ENCODE results near the gene DEAF1. TPM values are rescaled to one million over a fixed set of nuclear protein-coding genes. Genes with fewer than 3 reads are reported as not detected.

Gene DEAF1
- total RNA-seq, 6 donors from 2014 or later, result 23.9 to 87.3 (median 35.6) TPM

DNA sequence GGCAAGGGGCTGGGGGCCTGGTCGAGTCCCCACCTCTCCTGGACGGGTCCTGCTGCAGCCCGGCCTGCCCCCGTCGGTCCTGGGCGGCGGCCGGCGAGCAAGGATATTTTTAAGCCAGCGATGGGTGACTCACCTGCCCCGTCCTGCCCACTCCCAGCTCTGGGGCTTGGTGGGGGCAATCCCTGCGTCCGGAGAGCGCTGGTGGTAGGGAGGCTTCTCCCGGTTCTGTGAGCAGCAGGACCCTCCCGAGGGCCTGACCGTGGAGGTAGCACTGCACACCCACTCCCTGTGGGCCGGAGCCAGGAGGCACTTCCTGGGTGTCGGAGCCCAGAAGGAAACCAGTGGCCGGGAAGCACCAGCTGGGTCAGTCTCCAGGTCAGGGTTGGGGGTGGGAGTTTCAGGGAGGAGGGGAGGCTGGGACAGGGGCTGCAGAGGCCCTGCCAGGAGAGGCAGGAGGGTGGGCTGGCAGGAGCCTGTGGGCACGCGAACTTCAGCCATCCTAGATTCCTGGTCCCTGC lies 11.5 kb upstream of the DEAF1 start:
- TF ChIP-seq, protein P1, sequence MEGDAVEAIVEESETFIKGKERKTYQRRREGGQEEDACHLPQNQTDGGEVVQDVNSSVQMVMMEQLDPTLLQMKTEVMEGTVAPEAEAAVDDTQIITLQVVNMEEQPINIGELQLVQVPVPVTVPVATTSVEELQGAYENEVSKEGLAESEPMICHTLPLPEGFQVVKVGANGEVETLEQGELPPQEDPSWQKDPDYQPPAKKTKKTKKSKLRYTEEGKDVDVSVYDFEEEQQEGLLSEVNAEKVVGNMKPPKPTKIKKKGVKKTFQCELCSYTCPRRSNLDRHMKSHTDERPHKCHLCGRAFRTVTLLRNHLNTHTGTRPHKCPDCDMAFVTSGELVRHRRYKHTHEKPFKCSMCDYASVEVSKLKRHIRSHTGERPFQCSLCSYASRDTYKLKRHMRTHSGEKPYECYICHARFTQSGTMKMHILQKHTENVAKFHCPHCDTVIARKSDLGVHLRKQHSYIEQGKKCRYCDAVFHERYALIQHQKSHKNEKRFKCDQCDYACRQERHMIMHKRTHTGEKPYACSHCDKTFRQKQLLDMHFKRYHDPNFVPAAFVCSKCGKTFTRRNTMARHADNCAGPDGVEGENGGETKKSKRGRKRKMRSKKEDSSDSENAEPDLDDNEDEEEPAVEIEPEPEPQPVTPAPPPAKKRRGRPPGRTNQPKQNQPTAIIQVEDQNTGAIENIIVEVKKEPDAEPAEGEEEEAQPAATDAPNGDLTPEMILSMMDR (IDR thresholded peaks at IDR 0.05), result no peak
- TF ChIP-seq EP300 (IDR thresholded peaks at IDR 0.05) (no peak), POLR2AphosphoS5 (IDR thresholded peaks at IDR 0.05) (no peak), POLR2A (IDR thresholded peaks at IDR 0.05) (peak in 1 of 4 donors; percentile 6)
- Histone ChIP-seq H3K36me3 (peaks cover 0 to 10% (median 7%) of the 10 kb centered on the region in 4 donors), H3K9me3 (no peaks in the 10 kb centered on the region), H3K27ac (peak overlapping the region; percentile 75 to 86 (median 81)), H3K4me3 (peak overlapping the region; percentile 38 to 62 (median 60)), H3K27me3 (peaks cover 0 to 20% (median 10%) of the 10 kb centered on the region in 4 donors), H3K4me1 (peaks cover 36 to 83% (median 58%) of the 10 kb centered on the region in 4 donors)
- 3% methylated on average over 17 of the region's 22 CpGs; no CpG with 5 or more reads in 1 of the 2 donors for WGBS, 2 donors
- peak in 1 of 2 donors; percentile 36 for DNase-seq
- ATAC-seq (ENCODE audit: low FRiP score in 2 of 2), result peak in 1 of 2 donors; percentile 54

DNA sequence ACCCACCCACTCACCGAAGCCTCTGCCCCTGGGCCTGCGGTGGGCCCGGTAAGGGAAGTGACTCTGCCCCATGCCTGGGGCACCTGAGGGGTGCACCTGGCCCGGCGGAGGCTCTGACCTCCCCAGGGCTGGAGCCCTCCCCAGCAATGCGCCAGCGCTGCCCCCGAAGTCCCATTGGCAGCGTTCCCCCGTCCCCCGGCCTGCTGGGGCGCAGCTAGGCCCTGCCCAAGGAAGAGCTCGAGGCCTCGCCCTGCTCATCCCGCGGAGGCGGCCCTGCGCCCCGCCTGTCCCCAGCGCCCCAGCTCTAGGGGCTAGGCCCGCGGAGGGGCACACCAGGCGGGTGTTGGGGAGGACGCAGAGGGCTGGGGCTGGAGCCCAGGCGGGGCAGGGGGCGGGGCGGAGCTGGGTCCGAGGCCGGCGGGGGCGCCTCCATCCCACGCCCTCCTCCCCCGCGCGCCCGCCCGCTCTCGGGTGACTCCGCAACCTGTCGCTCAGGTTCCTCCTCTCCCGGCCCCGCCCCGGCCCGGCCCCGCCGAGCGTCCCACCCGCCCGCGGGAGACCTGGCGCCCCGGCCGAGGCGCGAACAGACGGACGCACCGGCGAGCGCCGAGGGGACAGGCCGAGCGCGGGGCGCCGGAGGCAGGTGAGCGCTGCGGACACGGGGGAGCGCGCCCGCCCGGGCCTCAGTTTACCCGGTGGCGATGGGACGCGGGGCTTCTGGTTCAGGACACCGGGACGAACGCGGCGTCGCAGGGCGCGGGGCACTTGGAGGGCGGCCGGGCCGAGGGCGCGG lies 10.8 kb upstream of the DEAF1 start, which contains the start of gene EPS8L2:
Gene EPS8L2 (plus strand): TSS at position 586 of the 793 bp plus-strand sequence. CDS start 3,177 bp downstream, outside the sequence.
- peak within 1 kb of the TSS; percentile 75 to 86 (median 81) for H3K27ac ChIP-seq
- H3K36me3 ChIP-seq, result peaks cover 0 to 10% (median 8%) of the 10 kb centered on the region in 4 donors
- WGBS, 2 donors, result 7 to 16% methylated on average over 3 to 8 of the region's 90 CpGs
- H3K27me3 ChIP-seq, result peaks cover 0 to 20% (median 10%) of the 10 kb centered on the region in 4 donors
- H3K4me3 ChIP-seq, result peak within 1 kb of the TSS; percentile 38 to 62 (median 60)
- TF ChIP-seq POLR2AphosphoS5 (IDR thresholded peaks at IDR 0.05) (no peak), EP300 (IDR thresholded peaks at IDR 0.05) (no peak), POLR2A (IDR thresholded peaks at IDR 0.05) (peak in 1 of 4 donors; percentile 44)
- TF ChIP-seq, protein P1 (IDR thresholded peaks at IDR 0.05), result no peak
- DNase-seq (peak; percentile 75 to 94), ATAC-seq (ENCODE audit: low FRiP score in 2 of 2) (peak; percentile 0 to 20)
- H3K4me1 ChIP-seq, result peaks cover 36 to 80% (median 58%) of the 10 kb centered on the region in 4 donors
- H3K9me3 ChIP-seq, result no peaks in the 10 kb centered on the region

DNA sequence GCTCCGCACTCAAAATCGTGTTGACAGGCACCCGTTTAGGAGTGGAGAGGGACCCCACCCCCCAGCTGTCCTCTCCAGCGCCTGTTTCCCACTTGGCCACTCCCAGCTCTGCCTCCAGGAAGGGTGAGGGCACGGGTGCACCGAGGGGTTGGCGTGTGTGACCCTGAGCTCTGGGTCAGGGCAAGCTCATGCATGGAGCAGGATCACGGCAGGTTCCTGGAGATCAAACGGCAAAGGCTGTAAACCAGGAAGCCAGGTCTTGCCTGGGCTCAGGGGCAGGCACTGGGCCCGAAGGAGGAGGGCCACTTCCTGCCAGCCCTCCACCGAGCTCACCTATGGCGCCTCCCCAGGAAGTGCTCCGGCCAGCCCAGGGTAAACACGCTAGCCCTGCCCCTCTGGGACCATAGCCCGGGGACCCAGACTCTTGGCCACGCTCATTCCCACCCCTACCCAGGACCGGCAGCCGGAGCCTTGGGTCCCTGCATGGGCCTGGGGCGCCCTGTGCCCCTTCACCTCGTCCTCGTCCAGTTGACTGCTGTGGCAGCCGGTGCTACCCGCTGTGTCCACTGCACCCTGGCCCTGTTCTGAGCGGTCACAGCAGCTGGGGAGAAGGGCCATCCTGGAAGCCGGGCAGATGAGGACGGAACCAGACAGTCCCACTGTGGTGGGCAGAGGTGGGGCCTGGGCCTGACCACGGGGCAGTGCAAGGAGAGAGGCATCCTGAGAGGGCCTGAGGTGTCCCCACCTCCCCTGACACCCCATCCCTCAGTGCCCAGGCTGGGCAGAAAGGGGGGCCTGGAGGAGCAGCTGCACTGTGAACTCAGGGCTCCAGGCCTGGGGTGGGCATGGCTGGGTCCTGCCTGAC lies 10.0 kb upstream of the DEAF1 start:
- peaks cover 0 to 15% (median 12%) of the 10 kb centered on the region in 4 donors for H3K36me3 ChIP-seq
- TF ChIP-seq EP300 (IDR thresholded peaks at IDR 0.05) (no peak), POLR2A (IDR thresholded peaks at IDR 0.05) (peak in 3 of 4 donors; percentile 27 to 44 (median 34))
- peak overlapping the region in 3 of 4 donors; percentile 60 to 62 (median 61) for H3K4me3 ChIP-seq
- peak; percentile 84 to 92 for DNase-seq
- H3K27me3 ChIP-seq, result peaks cover 0 to 20% (median 10%) of the 10 kb centered on the region in 4 donors
- WGBS, 2 donors, result 64 to 74% methylated on average over 10 to 25 of the region's 27 CpGs
- H3K4me1 ChIP-seq, result peaks cover 36 to 72% (median 57%) of the 10 kb centered on the region in 4 donors
- H3K9me3 ChIP-seq, result no peaks in the 10 kb centered on the region
- ATAC-seq (ENCODE audit: low FRiP score in 2 of 2), result peak; percentile 36 to 81
- H3K27ac ChIP-seq, result peak overlapping the region; percentile 75 to 86 (median 81)

DNA sequence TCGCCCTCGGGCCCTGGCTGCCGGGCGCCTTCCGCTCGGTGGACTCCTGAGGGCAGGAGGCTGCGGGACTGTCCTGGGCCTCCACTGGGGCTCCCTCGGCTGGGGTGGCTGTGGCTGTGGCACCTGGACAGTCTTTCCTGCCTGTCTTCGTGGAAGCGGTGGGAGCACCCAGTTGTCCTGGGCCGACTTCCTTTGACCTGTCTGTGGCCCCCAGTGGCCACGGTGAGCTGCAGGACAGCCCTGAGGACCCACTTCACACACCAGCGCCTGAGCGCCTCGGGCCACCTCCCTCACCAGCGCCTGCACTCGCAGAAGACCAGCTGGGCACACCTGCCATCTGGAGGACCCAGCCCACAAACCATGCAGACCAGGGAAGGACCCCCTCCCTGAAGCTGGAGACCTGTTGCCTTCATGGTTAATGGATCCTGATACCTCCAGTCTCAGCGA lies 9.2 kb upstream of the DEAF1 start:
- 88 to 90% methylated on average over 7 to 11 of the region's 18 CpGs for whole genome bisulfite sequencing, 2 donors
- Histone ChIP-seq H3K36me3 (peaks cover 0 to 17% (median 12%) of the 10 kb centered on the region in 4 donors), H3K27me3 (peaks cover 0 to 20% (median 10%) of the 10 kb centered on the region in 4 donors), H3K27ac (peak overlapping the region; percentile 75 to 86 (median 81)), H3K4me1 (peaks cover 36 to 67% (median 52%) of the 10 kb centered on the region in 4 donors), H3K9me3 (no peaks in the 10 kb centered on the region), H3K4me3 (no peak overlapping the region)
- DNase-seq (no peak), ATAC-seq (ENCODE audit: low FRiP score in 2 of 2) (no peak)
- TF ChIP-seq, protein P1 (IDR thresholded peaks at IDR 0.05), result no peak
- no peak for TF ChIP-seq POLR2AphosphoS5 (IDR thresholded peaks at IDR 0.05)
- no peak for TF ChIP-seq POLR2A (IDR thresholded peaks at IDR 0.05)
- TF ChIP-seq EP300 (IDR thresholded peaks at IDR 0.05), result no peak
